HG03139 (cell line): ENCODE measurements around the gene XIRP1.

Source experiments
- ATAC-seq: cut with Tn5 transposase; IDR thresholded peaks from one replicate; pipeline ENCODE4 v1.9.1; 2021; ENCODE audit not compliant: unreplicated experiment

The XIRP1 gene

GRCh38 chr3:39210078-39210477 is 17.7 kb upstream of the XIRP1 start:
- no peak for ATAC-seq

- ATAC-seq, result no peak
These were observed 17.1 kb upstream of the XIRP1 start for GRCh38 chr3:39209329-39209970.

GRCh38 chr3:39208463-39209055 is 16.2 kb upstream of the XIRP1 start:
- ATAC-seq, result no peak

GRCh38 chr3:39207361-39208186 is 15.2 kb upstream of the XIRP1 start:
- no peak for ATAC-seq

- no peak for ATAC-seq
These were observed 13.6 kb upstream of the XIRP1 start for GRCh38 chr3:39205919-39206516.

GRCh38 chr3:39205131-39205530 is 12.7 kb upstream of the XIRP1 start:
- no peak for ATAC-seq

GRCh38 chr3:39203860-39204259 is 11.5 kb upstream of the XIRP1 start:
- ATAC-seq, result no peak

GRCh38 chr3:39203402-39203801 is 11.0 kb upstream of the XIRP1 start:
- no peak for ATAC-seq

GRCh38 chr3:39202094-39202493 is 9.7 kb upstream of the XIRP1 start:
- no peak for ATAC-seq

- no peak for ATAC-seq
These were observed 4.4 kb upstream of the XIRP1 start for GRCh38 chr3:39196671-39197356.

- no peak for ATAC-seq
These were observed 3.6 kb upstream of the XIRP1 start for GRCh38 chr3:39196034-39196433.

- ATAC-seq, result no peak
These were observed 996 bp upstream of the XIRP1 start for GRCh38 chr3:39193391-39193790.

GRCh38 chr3:39191773-39192172 is 622 bp downstream of the XIRP1 start:
- no peak for ATAC-seq

GRCh38 chr3:39191111-39191510 is 1.3 kb downstream of the XIRP1 start:
- ATAC-seq, result no peak

- no peak for ATAC-seq
These were observed 1.9 kb downstream of the XIRP1 start for GRCh38 chr3:39190281-39191025.

GRCh38 chr3:39189959-39190269 is 2.5 kb downstream of the XIRP1 start:
- ATAC-seq, result no peak

GRCh38 chr3:39189150-39189958 is 3.0 kb downstream of the XIRP1 start:
- ATAC-seq, result no peak

- no peak for ATAC-seq
These were observed 3.9 kb downstream of the XIRP1 start for GRCh38 chr3:39188271-39189149.
